Glomerular visceral epithelial cell (primary cell): ENCODE measurements around the gene CACNA1E.

Experiments
- DNase-seq: peaks from one replicate; pipeline ENCODE4 v3.0.0-alpha.2; 2016; ENCODE audit errors: extremely low spot score

CACNA1E gene

GRCh38 chr1:181483285-181484195 is at the start of gene CACNA1E:
Gene CACNA1E, plus strand, starts transcription at chr1:181483517. Its CDS starts 228 bp downstream, at chr1:181483745.
- DNase-seq = no peak

- DNase-seq = no peak
Observed at GRCh38 chr1:181433931-181434330, 49.4 kb upstream of the CACNA1E start.

GRCh38 chr1:181438013-181438412 is 45.3 kb upstream of the CACNA1E start:
- DNase-seq = no peak

GRCh38 chr1:181440510-181440909 is 42.8 kb upstream of the CACNA1E start:
- DNase-seq = no peak

- no peak for DNase-seq
Observed at GRCh38 chr1:181442181-181442525, 41.2 kb upstream of the CACNA1E start.

GRCh38 chr1:181443231-181443853 is 40.0 kb upstream of the CACNA1E start:
- DNase-seq = no peak

- DNase-seq = no peak
Observed at GRCh38 chr1:181445436-181445835, 37.9 kb upstream of the CACNA1E start.

- no peak for DNase-seq
Observed at GRCh38 chr1:181448461-181448860, 34.9 kb upstream of the CACNA1E start.

GRCh38 chr1:181451661-181452230 is 31.6 kb upstream of the CACNA1E start:
- no peak for DNase-seq

GRCh38 chr1:181452746-181453145 is 30.6 kb upstream of the CACNA1E start:
- DNase-seq = no peak

GRCh38 chr1:181453541-181454201 is 29.6 kb upstream of the CACNA1E start:
- no peak for DNase-seq

GRCh38 chr1:181456551-181456950 is 26.8 kb upstream of the CACNA1E start:
- no peak for DNase-seq

- no peak for DNase-seq
Observed at GRCh38 chr1:181458419-181458818, 24.9 kb upstream of the CACNA1E start.

GRCh38 chr1:181459067-181459466 is 24.2 kb upstream of the CACNA1E start:
- DNase-seq = no peak

GRCh38 chr1:181469829-181470228 is 13.5 kb upstream of the CACNA1E start:
- peak; percentile 6 for DNase-seq

GRCh38 chr1:181475580-181475979 is 7.7 kb upstream of the CACNA1E start:
- no peak for DNase-seq

- DNase-seq = no peak
Observed at GRCh38 chr1:181476581-181476980, 6.7 kb upstream of the CACNA1E start.

GRCh38 chr1:181478306-181478705 is 5.0 kb upstream of the CACNA1E start:
- no peak for DNase-seq

GRCh38 chr1:181479137-181479745 is 4.1 kb upstream of the CACNA1E start:
- peak; percentile 23 for DNase-seq

- no peak for DNase-seq
Observed at GRCh38 chr1:181482001-181482430, 1.3 kb upstream of the CACNA1E start.

- DNase-seq = no peak
Observed at GRCh38 chr1:181482521-181483284, 614 bp upstream of the CACNA1E start.
